HG03025 (cell line): ENCODE results near the gene HS3ST3B1.

Source experiments
- ATAC-seq: cut with Tn5 transposase; IDR thresholded peaks from one replicate; pipeline ENCODE4 v1.9.1; 2021; ENCODE audit warnings: mild to moderate bottlenecking, moderate library complexity; ENCODE audit not compliant: unreplicated experiment, low FRiP score

The HS3ST3B1 gene

DNA sequence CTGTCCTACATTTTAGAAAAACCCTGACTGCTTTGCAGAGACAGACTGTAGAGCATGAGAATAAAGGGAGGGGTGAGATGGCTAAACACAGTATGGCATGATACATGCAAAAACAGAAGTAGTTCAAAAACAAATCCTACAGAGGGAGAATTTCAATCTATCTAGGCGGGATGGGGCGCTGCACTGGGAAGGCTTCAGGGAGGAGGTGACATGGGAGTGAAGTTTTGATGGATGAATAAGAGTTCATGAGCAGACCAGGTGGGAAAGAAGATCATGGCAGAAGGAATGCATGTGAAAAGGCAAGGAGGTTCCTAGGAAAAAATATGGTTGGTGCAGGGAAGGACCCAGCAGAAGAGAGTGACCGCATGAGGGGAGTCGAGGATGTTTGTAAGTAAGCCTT, 19.2 kb downstream of the HS3ST3B1 start:
- no peak for ATAC-seq

DNA sequence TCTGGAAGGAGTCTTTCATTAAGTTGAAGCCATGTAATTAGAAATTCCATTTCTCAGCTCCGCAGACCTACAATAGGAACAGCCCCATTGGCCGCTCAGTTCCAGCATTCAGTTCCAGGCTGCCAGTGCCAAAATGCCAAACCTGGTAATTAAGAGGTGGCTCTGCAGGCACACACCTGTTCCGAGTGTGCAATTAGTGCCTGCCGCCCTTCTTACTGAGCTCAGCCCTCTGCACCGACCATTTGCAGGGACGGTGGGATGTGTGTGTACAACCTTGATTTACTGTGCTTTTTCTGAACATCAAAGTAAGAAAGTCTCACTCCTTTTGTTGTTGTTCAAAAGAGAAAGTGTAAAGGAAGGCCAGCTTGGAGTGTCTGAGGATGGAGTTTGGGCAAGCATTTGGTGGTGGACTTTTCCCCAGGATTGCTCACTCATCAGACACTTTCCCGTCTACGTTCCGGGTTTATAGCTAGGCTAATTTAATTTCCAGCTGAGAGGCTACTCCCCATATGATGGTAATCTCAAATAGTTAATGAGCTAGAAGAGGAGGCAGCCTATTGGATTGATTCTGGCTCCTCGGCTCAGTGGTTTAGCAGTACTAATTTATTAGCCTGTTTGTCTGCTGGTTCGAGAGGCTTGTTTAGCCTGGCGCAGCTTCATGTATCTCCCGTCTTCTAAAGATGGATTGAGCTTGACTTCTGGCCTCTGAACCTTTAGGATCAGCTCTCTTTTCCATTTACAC, 20.0 kb downstream of the HS3ST3B1 start:
- no peak for ATAC-seq

DNA sequence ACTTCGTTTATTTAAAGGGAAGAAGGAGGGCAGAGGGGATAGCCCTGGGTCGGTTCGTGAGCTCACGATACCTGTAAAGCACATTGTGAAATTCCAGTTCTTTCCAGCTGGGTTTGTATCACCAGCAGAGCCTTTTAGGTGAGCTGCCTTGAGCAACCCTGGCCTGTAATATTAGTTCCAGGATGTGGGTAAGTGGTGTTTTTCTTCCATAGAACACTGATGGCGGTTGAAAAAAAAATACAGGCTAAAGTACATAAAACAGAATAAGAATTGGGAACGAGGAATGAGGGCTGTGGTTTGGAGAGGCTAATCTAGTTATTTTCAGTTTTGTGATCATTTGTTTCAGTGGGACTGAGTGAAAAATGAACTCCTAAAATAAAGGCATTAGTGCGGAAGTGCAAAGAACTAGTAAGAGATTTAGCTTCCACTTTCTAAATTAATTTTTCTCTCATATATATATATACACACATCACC, 20.6 kb downstream of the HS3ST3B1 start:
- no peak for ATAC-seq

DNA sequence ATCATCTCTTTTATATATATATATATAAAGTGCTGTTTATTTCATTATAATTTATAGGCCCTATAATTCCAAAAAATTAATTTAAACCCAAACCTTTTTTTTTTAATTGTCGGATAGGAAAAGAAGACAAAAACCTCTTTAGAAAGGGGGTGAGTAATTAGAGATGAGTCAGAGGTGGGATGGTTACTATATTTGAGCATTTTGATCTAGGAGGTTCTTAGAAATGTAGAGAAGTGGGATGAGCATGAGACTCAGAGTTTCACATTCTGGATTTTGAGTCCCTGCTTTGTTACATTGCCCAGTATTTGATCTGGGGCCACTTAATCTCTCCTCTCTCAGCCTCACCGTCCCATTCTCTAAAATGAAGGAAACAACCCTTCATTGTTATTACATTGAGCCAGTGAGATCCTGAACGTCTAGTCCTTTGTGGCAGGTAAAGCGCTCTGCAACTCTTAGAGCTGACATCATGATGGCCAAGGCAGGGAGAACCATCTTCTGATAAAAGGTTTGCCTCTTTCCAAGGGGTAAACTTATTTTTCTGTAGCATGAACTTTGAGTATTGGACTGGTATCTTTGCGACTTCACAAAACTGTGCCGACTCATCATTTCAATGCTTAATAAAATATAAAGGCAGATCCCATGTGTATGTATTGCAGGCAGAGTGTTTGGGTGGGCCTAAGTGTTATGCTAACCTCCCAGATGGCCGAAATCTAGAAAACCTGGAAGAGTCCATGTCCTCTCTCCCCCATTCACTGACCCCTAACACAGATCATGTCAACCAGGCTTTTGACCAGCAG, 21.3 kb downstream of the HS3ST3B1 start:
- no peak for ATAC-seq

DNA sequence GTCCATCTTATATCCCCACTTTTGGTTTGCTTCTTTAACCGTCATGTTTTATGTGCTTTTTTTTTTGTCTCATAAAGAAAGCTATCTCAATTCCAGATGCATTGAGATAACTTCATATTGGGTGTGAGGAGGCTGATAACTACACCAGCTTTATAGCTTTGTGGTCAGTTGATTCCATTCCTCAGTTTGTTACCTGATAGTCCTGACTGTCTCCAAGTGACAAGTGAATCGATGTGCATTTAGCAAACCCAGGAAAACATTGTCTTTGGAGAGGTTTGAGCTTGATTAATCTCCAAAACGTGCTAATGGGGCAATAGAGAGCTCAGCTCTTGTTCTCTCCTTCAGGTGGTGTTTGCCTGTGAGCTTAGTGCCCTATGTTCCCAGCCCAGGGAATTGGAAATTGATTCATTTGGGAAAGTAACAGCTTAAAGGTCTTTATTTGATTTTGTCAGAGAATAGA, 22.7 kb downstream of the HS3ST3B1 start:
- no peak for ATAC-seq

DNA sequence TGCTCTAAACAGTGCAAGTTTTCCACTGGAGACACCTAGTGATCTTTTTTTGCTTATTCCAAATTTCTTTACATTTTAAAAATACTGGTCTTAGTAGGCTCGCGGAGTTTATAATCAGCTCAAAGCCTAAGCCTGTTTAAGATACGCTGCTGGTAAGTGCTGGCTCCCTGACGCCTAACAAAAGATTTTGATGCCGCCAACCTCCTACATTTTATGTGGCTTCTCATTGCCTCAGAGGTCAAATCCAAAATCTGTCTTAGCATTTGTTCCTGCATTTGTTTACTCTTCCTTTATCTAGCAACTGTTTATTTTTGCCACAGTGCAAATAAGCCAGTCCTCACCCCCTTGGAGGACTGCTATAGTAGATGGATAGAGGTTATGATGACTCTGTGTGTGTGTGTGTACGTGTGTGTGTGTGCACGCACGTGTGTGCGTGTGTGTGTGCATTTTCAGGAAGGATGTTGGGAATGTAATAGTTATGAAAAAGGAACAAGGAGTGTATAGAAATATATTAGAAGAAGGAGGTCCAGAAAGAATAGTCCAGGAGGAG, 24.8 kb downstream of the HS3ST3B1 start:
- no peak for ATAC-seq

DNA sequence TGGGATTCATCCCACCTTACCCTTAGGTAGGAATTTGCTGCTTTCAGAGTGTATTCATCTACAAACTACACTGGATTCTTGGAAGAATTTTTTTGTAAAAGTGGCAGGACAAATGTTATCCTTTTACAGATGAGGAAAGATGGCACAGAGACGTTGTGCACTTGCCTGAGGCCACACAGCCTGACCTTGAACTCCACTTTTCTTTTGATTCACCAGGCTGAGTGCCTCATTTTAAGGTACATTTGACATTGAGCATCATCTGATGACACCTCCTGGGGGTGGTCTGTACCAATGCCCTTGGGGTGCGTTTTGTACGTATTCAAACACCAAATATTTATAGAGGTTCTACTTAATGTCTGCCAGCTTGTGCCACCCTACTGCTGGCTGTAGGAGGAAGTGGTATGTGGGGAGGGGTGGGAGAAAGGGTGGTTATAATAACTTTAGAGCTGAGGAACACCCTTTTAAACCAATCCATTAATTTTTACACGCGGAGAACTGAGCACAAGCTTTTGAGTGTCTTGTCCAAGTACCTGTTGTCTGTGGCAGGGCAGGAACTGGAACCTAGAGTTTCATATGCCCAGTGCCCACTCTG, 29.1 kb downstream of the HS3ST3B1 start:
- no peak for ATAC-seq

DNA sequence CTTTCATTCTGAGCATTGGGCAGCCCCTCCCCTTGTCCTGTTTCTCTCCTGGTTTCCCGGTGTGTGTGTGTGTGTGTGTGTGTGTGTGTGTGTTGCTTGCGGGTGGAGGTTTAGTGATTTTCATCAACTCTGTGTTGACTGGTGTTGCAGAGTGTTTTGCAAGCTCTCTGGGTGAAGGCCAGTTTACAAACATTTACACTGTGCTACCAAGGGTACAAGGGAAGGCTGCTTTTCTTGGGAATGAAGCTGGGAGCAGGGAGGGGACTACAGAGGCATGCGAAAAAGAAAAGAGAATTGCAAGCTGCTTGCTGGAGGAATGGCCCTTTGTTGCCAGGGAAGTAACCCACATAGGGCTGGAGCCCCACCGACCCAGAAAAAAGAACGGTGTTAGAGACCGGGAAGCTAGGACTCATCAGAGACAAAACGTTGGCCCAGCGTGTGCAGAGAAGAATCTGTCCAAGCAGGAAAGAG, 29.6 kb downstream of the HS3ST3B1 start:
- no peak for ATAC-seq

DNA sequence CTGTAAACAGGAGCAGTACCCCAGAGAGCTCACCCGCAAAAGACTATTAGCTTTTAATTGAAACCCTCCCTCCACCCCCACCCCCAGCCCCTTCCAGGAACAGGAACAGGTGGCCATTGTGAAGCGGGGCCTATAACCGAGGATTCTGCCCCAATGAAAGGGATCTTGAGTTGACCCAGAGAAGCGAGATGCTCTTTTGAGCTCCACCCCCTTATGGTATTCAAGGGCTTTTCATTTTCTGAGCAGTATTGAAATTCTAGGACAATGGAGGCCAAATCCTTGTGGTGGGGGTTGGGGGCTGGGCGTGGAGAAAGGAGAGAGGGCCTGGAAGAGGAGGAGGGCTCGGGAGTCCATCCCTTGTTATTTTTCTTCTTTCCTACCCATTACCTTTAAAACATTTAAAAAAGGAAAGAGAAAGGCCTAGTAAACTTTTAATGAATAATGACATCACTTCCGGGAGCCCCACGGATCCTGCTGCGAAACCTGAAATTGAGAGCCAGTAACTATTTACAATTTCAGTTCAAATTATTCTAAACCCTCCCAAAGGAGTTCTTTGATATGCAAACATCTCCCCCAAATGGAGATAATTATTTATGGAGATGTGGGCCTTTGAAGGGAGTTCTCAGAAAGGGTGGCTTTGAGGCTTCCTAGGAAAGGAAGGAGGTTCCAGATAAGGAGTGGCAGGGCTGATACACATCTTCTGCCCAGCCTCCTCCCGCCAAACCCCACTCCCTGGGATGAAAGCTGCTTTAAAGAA, 30.5 kb downstream of the HS3ST3B1 start:
- no peak for ATAC-seq

DNA sequence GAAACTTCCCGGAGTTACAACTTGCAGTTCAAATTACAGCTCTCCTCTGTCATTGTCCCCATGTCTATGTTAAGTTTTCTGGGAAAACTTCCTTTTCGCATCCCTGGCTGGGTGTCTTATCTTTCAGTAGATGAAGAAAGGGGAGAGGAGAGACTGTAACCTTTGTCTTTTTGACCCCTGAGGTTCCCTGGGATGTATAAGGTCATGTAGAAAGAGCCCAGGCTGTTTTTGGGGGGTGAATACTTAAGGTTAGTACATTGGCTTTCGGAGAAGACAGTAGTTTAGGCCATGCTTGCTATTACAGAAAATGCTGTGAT, 31.1 kb downstream of the HS3ST3B1 start:
- ATAC-seq = no peak

DNA sequence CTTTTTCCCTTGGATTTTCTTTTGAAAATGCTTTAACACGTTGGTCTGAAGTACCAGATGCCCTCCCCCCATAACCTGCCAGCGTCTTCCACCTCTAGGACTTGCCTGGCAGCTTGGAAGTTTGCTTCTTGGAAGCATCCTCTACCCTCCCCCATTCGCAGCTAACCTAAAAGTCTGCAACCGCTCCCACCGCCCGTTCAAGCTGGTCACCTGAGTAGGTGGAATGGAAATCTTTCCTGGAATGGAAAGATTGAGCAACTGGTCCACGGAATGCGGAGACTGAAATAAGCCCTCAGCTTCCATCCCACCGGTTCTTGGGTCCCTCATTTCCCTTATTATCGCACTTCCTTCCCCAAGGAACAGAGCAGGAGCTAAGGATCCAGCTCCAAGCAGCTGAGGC, 31.4 kb downstream of the HS3ST3B1 start:
- no peak for ATAC-seq

DNA sequence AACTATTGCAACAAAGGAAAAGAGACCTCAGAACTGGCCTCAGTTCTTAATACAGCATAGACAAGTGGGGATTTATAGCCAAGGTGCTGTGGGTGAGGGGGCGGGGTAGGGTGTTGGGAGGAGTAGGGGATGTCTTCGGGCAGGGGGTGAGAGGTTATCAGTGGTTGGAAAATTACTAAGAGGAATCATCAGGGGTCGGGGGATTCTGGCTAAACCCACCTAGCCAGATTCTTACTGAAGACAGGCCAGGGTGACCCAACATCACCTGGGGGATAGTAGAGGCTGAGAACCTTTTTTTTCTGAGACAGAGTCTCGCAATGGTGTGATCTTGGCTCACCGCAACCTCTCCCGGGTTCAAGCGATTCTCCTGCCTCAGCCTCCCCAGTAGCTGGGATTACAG, 32.6 kb downstream of the HS3ST3B1 start:
- no peak for ATAC-seq

DNA sequence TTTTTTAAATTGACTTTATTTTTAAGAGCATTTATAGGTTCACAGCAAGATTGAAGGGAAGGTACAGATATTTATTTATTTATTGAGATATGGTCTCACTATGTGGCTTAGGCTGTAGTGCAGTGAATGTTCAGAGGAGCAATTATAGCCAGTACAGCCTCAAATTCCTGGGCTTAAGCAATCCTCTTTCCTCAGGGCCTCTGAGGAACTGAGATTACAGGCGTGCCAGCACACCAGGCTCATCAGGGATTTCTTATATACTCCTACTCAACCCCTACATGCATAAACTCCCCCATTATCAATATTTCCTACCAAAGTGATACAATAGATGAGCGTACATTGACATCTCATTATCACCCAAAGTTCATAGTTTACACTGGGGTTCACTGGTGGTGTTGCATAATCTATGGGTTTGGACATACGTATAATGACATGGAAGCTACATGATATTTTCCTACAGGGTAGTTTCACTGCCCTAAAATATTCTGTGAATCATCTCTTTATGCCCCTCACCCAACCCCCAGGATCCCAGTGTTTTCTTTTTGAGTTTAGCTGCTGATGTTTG, 33.5 kb downstream of the HS3ST3B1 start:
- no peak for ATAC-seq

DNA sequence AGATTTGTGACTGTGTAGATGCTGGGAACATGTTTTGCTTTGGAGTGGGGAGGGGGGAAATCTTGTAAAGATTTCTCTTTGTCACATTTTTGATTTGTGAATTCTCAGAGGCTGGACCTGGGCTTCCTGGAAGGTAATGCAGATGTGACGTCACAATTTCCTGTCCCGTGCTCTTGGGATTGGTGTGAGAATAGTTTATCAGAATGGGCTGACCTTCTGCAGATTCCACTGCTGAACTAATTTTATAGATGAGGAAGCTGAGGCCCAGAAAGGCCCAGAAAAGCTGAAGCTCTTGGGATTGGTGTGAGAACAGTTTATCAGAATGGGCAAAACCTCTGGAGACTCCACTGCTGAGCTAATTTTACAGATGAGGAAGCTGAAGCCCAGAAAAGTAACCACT, 34.0 kb downstream of the HS3ST3B1 start:
- ATAC-seq = no peak

DNA sequence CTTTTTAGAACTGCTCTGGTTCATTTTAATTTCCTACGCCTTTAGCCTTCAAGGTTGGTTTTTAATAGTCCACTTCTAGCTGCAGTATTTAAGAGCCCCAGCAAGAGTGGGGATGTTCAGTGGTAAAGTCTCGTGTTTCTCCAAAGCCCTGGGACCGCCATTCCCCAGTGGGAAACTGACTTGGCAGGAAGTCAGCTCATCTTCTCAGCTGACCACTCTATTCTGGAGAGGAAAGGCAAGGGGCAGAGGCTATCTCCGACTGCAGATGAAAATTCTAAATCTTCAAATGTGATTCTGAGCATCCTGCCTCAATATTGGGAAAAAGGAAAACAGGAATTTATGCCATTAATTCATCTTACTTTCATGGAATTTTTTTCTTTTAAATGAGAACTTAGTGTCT, 35.5 kb downstream of the HS3ST3B1 start:
- no peak for ATAC-seq

DNA sequence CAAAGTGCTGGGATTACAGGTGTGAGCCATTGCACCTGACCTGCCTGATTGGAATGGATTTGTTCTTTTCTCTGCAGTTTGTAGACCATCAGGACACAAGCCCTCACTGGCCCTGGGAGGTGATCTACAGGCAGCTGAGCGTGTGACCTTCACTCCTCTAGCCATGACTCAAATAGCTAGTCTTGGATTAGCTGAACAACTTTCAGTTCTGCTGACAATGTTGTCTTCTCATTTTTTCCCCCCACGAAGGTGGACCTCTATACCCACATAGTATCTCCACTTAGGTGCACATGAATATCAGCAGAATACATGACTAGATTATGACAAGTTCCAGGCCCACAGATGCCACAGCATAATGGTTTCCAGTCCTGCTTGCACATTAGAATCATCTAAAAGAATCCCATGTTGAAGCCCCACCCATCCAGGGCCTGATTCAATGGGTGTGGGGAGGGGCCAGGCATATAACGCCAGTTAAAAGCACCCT, 36.8 kb downstream of the HS3ST3B1 start:
- peak; percentile 78 for ATAC-seq

DNA sequence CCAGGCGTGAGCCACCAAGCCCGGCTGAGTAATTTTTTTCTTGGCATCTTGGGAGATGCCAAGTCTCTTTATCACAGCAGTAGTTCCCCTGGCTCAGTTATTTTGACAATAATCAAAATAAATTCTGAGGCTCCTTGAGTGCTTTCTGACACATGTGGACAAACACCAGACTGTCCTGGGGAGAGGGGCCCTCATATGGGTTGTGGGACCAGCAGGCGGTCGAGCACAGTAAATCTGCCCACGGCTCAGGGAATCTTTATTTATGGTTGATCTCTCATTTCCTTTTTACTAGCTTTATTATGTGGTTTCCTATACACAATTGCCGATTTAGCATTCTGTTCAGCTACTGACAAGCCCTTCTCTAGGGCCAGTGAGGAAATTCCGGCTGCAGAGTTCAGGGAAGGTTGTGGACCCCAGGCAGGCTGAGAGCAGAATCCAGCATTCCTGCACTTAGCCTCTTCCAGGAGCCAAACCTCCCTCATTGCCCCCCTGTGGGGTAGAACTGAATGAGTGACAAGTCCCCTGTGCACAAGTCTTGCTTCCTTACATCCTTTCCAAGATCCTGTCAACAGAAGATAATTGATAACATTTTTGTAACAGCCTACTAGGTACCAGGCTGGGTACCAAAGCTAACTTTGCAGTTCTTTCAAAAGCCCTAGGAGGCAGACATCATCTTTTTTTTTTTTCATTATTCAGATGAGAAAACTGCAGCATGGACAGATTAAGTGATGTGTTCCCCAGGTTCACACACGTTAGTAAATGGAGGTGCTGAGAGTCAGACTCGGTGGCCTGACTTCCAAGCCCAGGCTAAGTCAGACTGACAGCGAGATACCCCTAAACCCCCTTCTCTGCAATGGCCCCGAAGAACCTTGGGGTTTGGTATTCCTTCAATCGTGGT, 40.2 kb downstream of the HS3ST3B1 start:
- ATAC-seq = no peak

DNA sequence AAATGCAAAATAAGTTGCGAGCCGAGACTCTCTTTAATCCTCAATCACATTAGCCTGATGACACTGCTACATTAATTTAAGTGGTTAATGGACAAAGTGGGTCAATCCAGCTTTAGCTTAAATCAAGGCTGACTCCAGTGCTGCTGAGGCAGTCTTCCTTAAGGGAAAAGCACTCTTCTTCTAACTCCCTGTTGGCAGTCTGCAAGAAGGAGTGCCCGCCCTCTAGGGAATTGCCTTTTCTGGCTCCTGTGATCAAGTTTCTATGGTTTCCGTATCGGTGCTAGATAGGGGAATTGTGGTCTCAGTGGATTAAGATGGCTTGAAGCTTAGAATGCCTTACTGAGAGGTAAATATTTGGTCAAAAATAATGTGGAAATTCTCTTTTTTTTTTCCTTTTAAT, 41.0 kb downstream of the HS3ST3B1 start:
- ATAC-seq = no peak

DNA sequence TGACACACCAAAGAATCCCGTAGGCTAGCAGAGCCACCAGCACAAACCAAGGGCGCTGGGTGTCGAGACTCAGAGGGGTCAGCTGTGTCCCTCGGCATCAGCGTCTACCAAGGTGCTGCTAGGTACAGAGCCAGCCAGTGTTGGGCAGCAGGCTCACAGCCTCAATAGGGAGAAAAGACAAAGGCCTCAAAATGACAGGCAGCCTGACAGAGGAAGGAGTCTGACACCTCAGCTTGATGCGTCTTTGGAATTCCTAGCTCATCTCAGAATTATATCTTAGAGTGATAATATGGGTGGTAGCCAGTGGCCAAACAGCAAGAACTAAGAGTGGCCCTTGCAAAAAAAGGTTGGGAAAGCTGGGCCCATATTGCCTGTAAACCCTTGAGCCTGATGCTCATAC, 45.9 kb downstream of the HS3ST3B1 start:
- ATAC-seq = no peak
